WI38 (cell line): ENCODE results near the gene AP1S3.
"Not testable (repeated sequence)": the region's sequence is repeated elsewhere in the genome, so short reads cannot be mapped to it uniquely, and the experiment has no call there.

Source experiments
- H3K4me3 ChIP-seq: 2 replicates; pipeline ENCODE4 v1.5.1; 2011; ENCODE audit warnings: low read depth, mild to moderate bottlenecking, control low read depth, low read length
- CTCF ChIP-seq: IDR thresholded peaks from 2 replicates; pipeline ENCODE4 v1.5.1; 2012; ENCODE audit warnings: low read depth, mild to moderate bottlenecking, control low read depth, low read length

AP1S3 gene

DNA sequence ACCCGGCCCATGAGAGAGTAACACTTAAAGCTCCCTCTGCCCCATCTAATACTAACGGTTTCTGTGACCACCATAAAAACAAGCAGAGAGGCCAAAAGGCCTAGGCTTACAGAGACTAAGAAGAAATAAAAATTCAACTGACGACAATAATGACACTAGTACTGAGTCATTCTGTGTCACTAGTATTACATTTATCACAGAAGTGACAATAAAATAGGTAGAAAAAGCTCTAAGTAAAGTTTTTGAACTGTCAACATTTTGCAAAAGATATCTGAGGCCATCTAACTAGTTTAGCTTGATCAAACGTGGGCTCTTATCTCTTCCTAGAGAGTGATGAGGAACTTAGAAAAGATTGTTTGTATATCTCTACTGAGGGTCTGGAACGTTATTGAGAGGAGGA, 35.6 kb downstream of the AP1S3 start:
- no peak overlapping the region for H3K4me3 ChIP-seq
- TF ChIP-seq CTCF = no peak

- no peak overlapping the region for H3K4me3 ChIP-seq
- no peak for TF ChIP-seq CTCF
Measured at GRCh38 chr2:223800908-223801307, 36.5 kb downstream of the AP1S3 start.

- H3K4me3 ChIP-seq = no peak overlapping the region
- peak; percentile 45 for TF ChIP-seq CTCF
Measured at GRCh38 chr2:223797811-223798721, 39.3 kb downstream of the AP1S3 start.

GRCh38 chr2:223797037-223797436, 40.3 kb downstream of the AP1S3 start:
- H3K4me3 ChIP-seq = no peak overlapping the region
- TF ChIP-seq CTCF = no peak

- TF ChIP-seq CTCF = no peak
- no peak overlapping the region for H3K4me3 ChIP-seq
Measured at GRCh38 chr2:223789423-223789822, 48.0 kb downstream of the AP1S3 start.

GRCh38 chr2:223788826-223789225, 48.6 kb downstream of the AP1S3 start:
- H3K4me3 ChIP-seq = no peak overlapping the region
- no peak for TF ChIP-seq CTCF

DNA sequence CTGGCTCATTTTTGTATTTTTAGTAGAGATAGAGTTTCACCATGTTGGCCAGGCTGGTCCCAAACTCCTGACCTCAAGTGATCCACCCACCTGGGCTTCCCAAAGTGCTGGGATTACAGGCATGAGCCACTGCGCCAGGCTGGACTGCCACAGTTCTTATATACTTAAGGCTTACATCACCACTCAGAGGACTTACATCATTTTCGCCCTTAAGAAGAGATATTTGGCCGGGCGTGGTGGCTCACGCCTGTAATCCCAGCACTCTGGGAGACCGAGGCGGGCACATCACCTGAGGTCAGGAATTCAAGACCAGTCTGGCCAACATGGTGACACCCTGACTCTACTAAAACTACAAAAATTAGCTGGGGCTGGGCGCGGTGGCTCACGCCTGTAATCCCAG, 49.3 kb downstream of the AP1S3 start:
- not testable (repeated sequence) for H3K4me3 ChIP-seq

- TF ChIP-seq CTCF = no peak
- H3K4me3 ChIP-seq = no peak overlapping the region
Measured at GRCh38 chr2:223787358-223787757, 50.0 kb downstream of the AP1S3 start.
